Measurements from ENCODE around the gene CCRL2. TPM values are rescaled to one million over a fixed set of nuclear protein-coding genes. Genes with fewer than 3 reads are reported as not detected.
A peak's percentile ranks its signal among the peaks of the same experiment; 100 is the strongest.

Gene CCRL2
- total RNA-seq, 3 donors from 2014 or later = 0.43 to 1.3 (median 0.76) TPM

- H3K4me3 Mint-ChIP-seq = no peak overlapping the region
- H3K36me3 Mint-ChIP-seq (ENCODE audit: insufficient read depth) = no peaks in the 10 kb centered on the region
- peaks cover 24% of the 10 kb centered on the region for H3K4me1 Mint-ChIP-seq (ENCODE audit: low read depth)
- no peaks in the 10 kb centered on the region for H3K27me3 Mint-ChIP-seq (ENCODE audit: low read depth)
- H3K9me3 Mint-ChIP-seq = no peaks in the 10 kb centered on the region
- no peak for ATAC-seq
- no peak for DNase-seq
Measured at GRCh38 chr3:46405301-46406019, 1.6 kb upstream of the CCRL2 start.

GRCh38 chr3:46406443-46406787 lies 644 bp upstream of the CCRL2 start:
- H3K36me3 Mint-ChIP-seq (ENCODE audit: insufficient read depth) = no peaks in the 10 kb centered on the region
- no peaks in the 10 kb centered on the region for H3K9me3 Mint-ChIP-seq
- no peaks in the 10 kb centered on the region for H3K27me3 Mint-ChIP-seq (ENCODE audit: low read depth)
- no peak for DNase-seq
- no peak overlapping the region for H3K4me3 Mint-ChIP-seq
- H3K4me1 Mint-ChIP-seq (ENCODE audit: low read depth) = peaks cover 24% of the 10 kb centered on the region
- no peak for ATAC-seq

- H3K9me3 Mint-ChIP-seq = no peaks in the 10 kb centered on the region
- peak overlapping the region; percentile 13 for H3K4me3 Mint-ChIP-seq
- H3K36me3 Mint-ChIP-seq (ENCODE audit: insufficient read depth) = no peaks in the 10 kb centered on the region
- DNase-seq = no peak
- no peak for ATAC-seq
- H3K27me3 Mint-ChIP-seq (ENCODE audit: low read depth) = no peaks in the 10 kb centered on the region
- peaks cover 24% of the 10 kb centered on the region for H3K4me1 Mint-ChIP-seq (ENCODE audit: low read depth)
Measured at GRCh38 chr3:46407970-46408369, 911 bp downstream of the CCRL2 start.

GRCh38 chr3:46408853-46409252 lies 1.8 kb downstream of the CCRL2 start:
- no peaks in the 10 kb centered on the region for H3K27me3 Mint-ChIP-seq (ENCODE audit: low read depth)
- ATAC-seq (no peak), DNase-seq (no peak)
- H3K4me3 Mint-ChIP-seq = no peak overlapping the region
- no peaks in the 10 kb centered on the region for H3K9me3 Mint-ChIP-seq
- H3K4me1 Mint-ChIP-seq (ENCODE audit: low read depth) = peaks cover 24% of the 10 kb centered on the region
- no peaks in the 10 kb centered on the region for H3K36me3 Mint-ChIP-seq (ENCODE audit: insufficient read depth)

GRCh38 chr3:46409739-46410489 lies 2.9 kb downstream of the CCRL2 start:
- ATAC-seq (no peak), DNase-seq (no peak)
- peaks cover 24% of the 10 kb centered on the region for H3K4me1 Mint-ChIP-seq (ENCODE audit: low read depth)
- no peaks in the 10 kb centered on the region for H3K36me3 Mint-ChIP-seq (ENCODE audit: insufficient read depth)
- H3K27me3 Mint-ChIP-seq (ENCODE audit: low read depth) = no peaks in the 10 kb centered on the region
- H3K4me3 Mint-ChIP-seq = no peak overlapping the region
- no peaks in the 10 kb centered on the region for H3K9me3 Mint-ChIP-seq

GRCh38 chr3:46410669-46411068 lies 3.6 kb downstream of the CCRL2 start:
- peaks cover 24% of the 10 kb centered on the region for H3K4me1 Mint-ChIP-seq (ENCODE audit: low read depth)
- no peak overlapping the region for H3K4me3 Mint-ChIP-seq
- H3K9me3 Mint-ChIP-seq = no peaks in the 10 kb centered on the region
- H3K27me3 Mint-ChIP-seq (ENCODE audit: low read depth) = no peaks in the 10 kb centered on the region
- no peaks in the 10 kb centered on the region for H3K36me3 Mint-ChIP-seq (ENCODE audit: insufficient read depth)
- ATAC-seq (no peak), DNase-seq (no peak)

- H3K4me3 Mint-ChIP-seq = no peak overlapping the region
- no peak for DNase-seq
- H3K27me3 Mint-ChIP-seq (ENCODE audit: low read depth) = no peaks in the 10 kb centered on the region
- no peaks in the 10 kb centered on the region for H3K36me3 Mint-ChIP-seq (ENCODE audit: insufficient read depth)
- no peak for ATAC-seq
- H3K4me1 Mint-ChIP-seq (ENCODE audit: low read depth) = peaks cover 24% of the 10 kb centered on the region
- no peaks in the 10 kb centered on the region for H3K9me3 Mint-ChIP-seq
Measured at GRCh38 chr3:46411271-46411670, 4.2 kb downstream of the CCRL2 start.

GRCh38 chr3:46412786-46413298 lies 5.8 kb downstream of the CCRL2 start:
- H3K36me3 Mint-ChIP-seq (ENCODE audit: insufficient read depth) = no peaks in the 10 kb centered on the region
- DNase-seq = no peak
- no peak overlapping the region for H3K4me3 Mint-ChIP-seq
- H3K9me3 Mint-ChIP-seq = no peaks in the 10 kb centered on the region
- H3K27me3 Mint-ChIP-seq (ENCODE audit: low read depth) = no peaks in the 10 kb centered on the region
- peaks cover 12% of the 10 kb centered on the region for H3K4me1 Mint-ChIP-seq (ENCODE audit: low read depth)
- no peak for ATAC-seq

- no peak for DNase-seq
- no peaks in the 10 kb centered on the region for H3K27me3 Mint-ChIP-seq (ENCODE audit: low read depth)
- no peak for ATAC-seq
- peaks cover 5% of the 10 kb centered on the region for H3K4me1 Mint-ChIP-seq (ENCODE audit: low read depth)
- H3K36me3 Mint-ChIP-seq (ENCODE audit: insufficient read depth) = no peaks in the 10 kb centered on the region
- no peaks in the 10 kb centered on the region for H3K9me3 Mint-ChIP-seq
- H3K4me3 Mint-ChIP-seq = no peak overlapping the region
Measured at GRCh38 chr3:46413951-46414350, 6.9 kb downstream of the CCRL2 start.

GRCh38 chr3:46414739-46415138 lies 7.7 kb downstream of the CCRL2 start:
- H3K36me3 Mint-ChIP-seq (ENCODE audit: insufficient read depth) = no peaks in the 10 kb centered on the region
- H3K4me1 Mint-ChIP-seq (ENCODE audit: low read depth) = peaks cover 2% of the 10 kb centered on the region
- H3K27me3 Mint-ChIP-seq (ENCODE audit: low read depth) = no peaks in the 10 kb centered on the region
- ATAC-seq = no peak
- DNase-seq = no peak
- no peak overlapping the region for H3K4me3 Mint-ChIP-seq
- H3K9me3 Mint-ChIP-seq = no peaks in the 10 kb centered on the region

GRCh38 chr3:46416125-46416810 lies 9.2 kb downstream of the CCRL2 start:
- Mint-ChIP-seq H3K4me1 (ENCODE audit: low read depth) (no peaks in the 10 kb centered on the region), H3K9me3 (no peaks in the 10 kb centered on the region), H3K4me3 (no peak overlapping the region), H3K27me3 (ENCODE audit: low read depth) (no peaks in the 10 kb centered on the region), H3K36me3 (ENCODE audit: insufficient read depth) (no peaks in the 10 kb centered on the region)
- DNase-seq = no peak
- no peak for ATAC-seq

GRCh38 chr3:46416811-46417510 lies 9.9 kb downstream of the CCRL2 start:
- ATAC-seq (no peak), DNase-seq (no peak)
- H3K36me3 Mint-ChIP-seq (ENCODE audit: insufficient read depth) = no peaks in the 10 kb centered on the region
- no peak overlapping the region for H3K4me3 Mint-ChIP-seq
- H3K4me1 Mint-ChIP-seq (ENCODE audit: low read depth) = no peaks in the 10 kb centered on the region
- no peaks in the 10 kb centered on the region for H3K27me3 Mint-ChIP-seq (ENCODE audit: low read depth)
- no peaks in the 10 kb centered on the region for H3K9me3 Mint-ChIP-seq

GRCh38 chr3:46417841-46418611 lies 11.0 kb downstream of the CCRL2 start:
- DNase-seq (no peak), ATAC-seq (no peak)
- no peaks in the 10 kb centered on the region for H3K9me3 Mint-ChIP-seq
- no peak overlapping the region for H3K4me3 Mint-ChIP-seq
- no peaks in the 10 kb centered on the region for H3K36me3 Mint-ChIP-seq (ENCODE audit: insufficient read depth)
- H3K27me3 Mint-ChIP-seq (ENCODE audit: low read depth) = no peaks in the 10 kb centered on the region
- no peaks in the 10 kb centered on the region for H3K4me1 Mint-ChIP-seq (ENCODE audit: low read depth)

- H3K9me3 Mint-ChIP-seq = no peaks in the 10 kb centered on the region
- ATAC-seq (no peak), DNase-seq (no peak)
- H3K36me3 Mint-ChIP-seq (ENCODE audit: insufficient read depth) = no peaks in the 10 kb centered on the region
- no peak overlapping the region for H3K4me3 Mint-ChIP-seq
- H3K27me3 Mint-ChIP-seq (ENCODE audit: low read depth) = no peaks in the 10 kb centered on the region
- H3K4me1 Mint-ChIP-seq (ENCODE audit: low read depth) = no peaks in the 10 kb centered on the region
Measured at GRCh38 chr3:46419816-46420215, 12.8 kb downstream of the CCRL2 start.
